ENCODE results near the gene ZNF74.

DNA sequence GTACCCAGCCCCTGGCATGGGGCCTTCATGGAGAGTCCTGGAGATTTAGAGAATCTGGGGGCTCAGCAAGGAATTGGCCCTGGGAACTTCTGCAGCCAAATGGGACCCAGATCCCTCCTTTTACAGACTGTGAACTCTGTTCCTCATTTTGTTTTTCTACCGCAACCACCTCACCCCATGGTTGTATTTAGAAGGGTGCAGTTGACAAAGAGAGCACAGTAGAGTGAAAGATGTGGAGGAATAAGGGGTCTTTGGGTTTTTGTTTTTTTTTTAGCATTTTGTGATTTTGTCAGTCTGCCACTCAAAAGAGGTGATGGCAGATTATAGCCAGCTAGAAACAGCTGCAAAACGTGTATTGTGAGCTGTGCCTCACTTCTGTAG is 1.9 kb downstream of the ZNF74 start:
- TF ChIP-seq CTCF (conservative IDR thresholded peaks at IDR 0.05) (no peak), ZFX (IDR thresholded peaks at IDR 0.05) (no peak)
